Panc1 (cell line): ENCODE results near the gene SUPT6H. TPM values are rescaled to one million over a fixed set of nuclear protein-coding genes. Genes with fewer than 3 reads are reported as not detected.
A peak's percentile ranks its signal among the peaks of the same experiment; 100 is the strongest.

Source experiments
- ATAC-seq: fragments of 200-7000 bp; cut with Tn5 transposase; 2 replicates; pipeline ENCODE4 v1.9.1; 2020; ENCODE audit warnings: mild to moderate bottlenecking, moderate library complexity
- BruUV-seq: library from RNA; stranded (reverse); fragments of 400-500 nt; replicated peaks from 2 replicates; lab custom pipeline; 2021; lab: Mats Ljungman, UMichigan
- CTCF ChIA-PET: fragments of 300-600 bp; sonication (Branson Sonifier 250); formaldehyde crosslinking; loops from one replicate; lab custom pipeline; 2022; ENCODE audit warnings: antibody characterized with exemption; lab: Charles Lee
- POLR2A ChIA-PET: fragments of 300-600 bp; sonication (Branson Sonifier 250); formaldehyde crosslinking; loops from one replicate; lab custom pipeline; 2022; ENCODE audit warnings: antibody characterized with exemption; lab: Charles Lee
- DNase-seq: peaks from one replicate; pipeline ENCODE4 v3.0.0-alpha.2; 2010; ENCODE audit warnings: low read depth, low spot score
- H3K27ac ChIP-seq: 2 replicates; pipeline ENCODE4 v1.5.1; 2011; ENCODE audit warnings: mild to moderate bottlenecking, low read length, inconsistent platforms
- H3K27me3 ChIP-seq: fragments of 200-500 bp; sonication (Bioruptor generic); 2 replicates; pipeline ENCODE4 v1.6.0; 2014; ENCODE audit warnings: low read length, inconsistent platforms; ENCODE audit not compliant: control insufficient read depth, insufficient read depth
- H3K36me3 ChIP-seq: fragments of 200-500 bp; sonication (Bioruptor generic); 2 replicates; pipeline ENCODE4 v1.5.1; 2014; ENCODE audit warnings: inconsistent platforms, mild to moderate bottlenecking, low read length, moderate library complexity; ENCODE audit not compliant: control insufficient read depth, insufficient read depth
- H3K4me1 ChIP-seq: 2 replicates; pipeline ENCODE4 v1.5.1; 2011; ENCODE audit warnings: inconsistent platforms, mild to moderate bottlenecking, low read length, moderate library complexity; ENCODE audit not compliant: control insufficient read depth, insufficient read depth
- H3K4me3 ChIP-seq, 2 experiments: 2 replicates each; pipeline ENCODE4 v1.5.1; 2011 to 2012; ENCODE audit warnings: low read depth in 2 of 2, low read length in 2 of 2, mild to moderate bottlenecking in 2 of 2, inconsistent platforms in 1 of 2, moderate library complexity in 1 of 2
- H3K9me3 ChIP-seq: fragments of 200-500 bp; sonication (Bioruptor generic); 2 replicates; pipeline ENCODE4 v1.5.1; 2014; ENCODE audit warnings: low read depth, mild to moderate bottlenecking, inconsistent platforms, low read length, moderate library complexity; ENCODE audit not compliant: control insufficient read depth, insufficient read depth
- POLR2AphosphoS5 ChIP-seq: IDR thresholded peaks from 2 replicates; pipeline ENCODE4 v1.6.1; 2012; ENCODE audit warnings: mild to moderate bottlenecking, low read depth, low read length, moderate library complexity
- SIN3A ChIP-seq: IDR thresholded peaks from 2 replicates; pipeline ENCODE4 v1.6.1; 2012; ENCODE audit warnings: low read depth, mild to moderate bottlenecking, low read length, moderate library complexity, borderline replicate concordance; ENCODE audit not compliant: insufficient read depth
- TCF7L2 ChIP-seq: IDR thresholded peaks from 2 replicates; pipeline ENCODE4 v1.6.1; 2011; ENCODE audit warnings: mild to moderate bottlenecking, low read depth, low read length, inconsistent platforms
- in situ Hi-C: cut with HindIII; loops from 2 replicates; pipeline ENCODE4 v1.10.0; 2016; ENCODE audit warnings: low sequenced_read_pairs, low pct_unique_long_range_greater_than_20kb
- intact Hi-C: fragments of 100-400 bp; cut with micrococcal nuclease; formaldehyde crosslinking; loops from one replicate; pipeline ENCODE4 v1.10.0; 2022; ENCODE audit not compliant: unreplicated experiment
- total RNA-seq: library from RNA; stranded (reverse); gene quantifications from one replicate; pipeline ENCODE4 v1.2.1, GENCODE V29; 2021; ENCODE audit not compliant: unreplicated experiment
- TF ChIP-seq, protein P1 (sequence below), 2 experiments: IDR thresholded peaks; 2 replicates each; pipeline ENCODE4 v1.6.1; 2011 to 2012; ENCODE audit warnings: low read depth in 2 of 2, control low read depth in 1 of 2, low read length in 1 of 2, mild to moderate bottlenecking in 1 of 2, moderate library complexity in 1 of 2; ENCODE audit not compliant: insufficient read depth in 1 of 2
- TF ChIP-seq, protein P2 (sequence below): fragments of 450-650 bp; IDR thresholded peaks from 2 replicates; pipeline ENCODE4 v1.5.1; 2017; ENCODE audit warnings: mild to moderate bottlenecking

Gene SUPT6H
- total RNA-seq, 1 experiment from 2014 or later, result 108 TPM

DNA sequence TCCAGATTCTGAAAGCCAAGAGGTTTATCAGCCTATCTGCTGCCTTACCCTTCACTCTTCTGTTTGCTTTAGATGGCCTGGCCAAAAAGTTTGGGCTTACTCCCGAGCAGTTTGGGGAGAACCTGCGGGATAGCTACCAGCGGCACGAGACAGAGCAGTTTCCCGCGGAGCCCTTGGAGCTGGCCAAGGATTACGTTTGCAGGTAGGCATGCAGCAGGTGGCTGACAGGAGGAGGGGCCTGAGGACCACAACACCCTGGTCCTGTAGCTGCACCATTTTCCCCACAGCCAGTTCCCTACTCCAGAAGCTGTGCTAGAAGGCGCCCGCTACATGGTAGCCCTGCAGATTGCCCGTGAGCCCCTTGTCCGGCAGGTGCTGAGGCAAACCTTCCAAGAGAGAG lies 20.6 kb downstream of the SUPT6H start:
- H3K36me3 ChIP-seq, result peaks cover 41% of the 10 kb centered on the region

DNA sequence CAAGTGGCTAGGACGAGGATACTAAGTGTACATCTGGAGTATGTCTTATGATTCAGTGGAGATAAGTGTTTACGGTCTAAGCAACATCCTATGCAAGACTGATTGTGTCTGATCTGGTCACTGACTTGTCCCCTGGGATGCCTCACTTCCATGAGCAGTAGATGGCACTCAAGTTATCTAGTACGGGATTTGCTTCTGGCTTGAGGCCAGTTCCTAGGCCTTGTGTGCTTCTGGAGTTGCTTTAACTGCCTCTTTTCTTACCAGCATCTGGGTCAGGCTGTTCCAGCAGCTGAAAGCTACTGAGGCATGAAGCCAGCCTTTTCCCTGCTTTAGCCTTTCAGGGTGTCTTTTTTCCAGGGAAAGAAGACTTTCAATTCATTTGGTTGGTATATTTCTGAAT lies 23.0 kb downstream of the SUPT6H start:
- BruUV-seq, result no TSS peak
- H3K4me3 ChIP-seq, result no peak overlapping the region
- H3K27ac ChIP-seq, result no peak overlapping the region
- POLR2A ChIA-PET, result no interaction called here
- H3K4me1 ChIP-seq, result no peaks in the 10 kb centered on the region
- peaks cover 54% of the 10 kb centered on the region for H3K36me3 ChIP-seq
- TF ChIP-seq, protein P1, sequence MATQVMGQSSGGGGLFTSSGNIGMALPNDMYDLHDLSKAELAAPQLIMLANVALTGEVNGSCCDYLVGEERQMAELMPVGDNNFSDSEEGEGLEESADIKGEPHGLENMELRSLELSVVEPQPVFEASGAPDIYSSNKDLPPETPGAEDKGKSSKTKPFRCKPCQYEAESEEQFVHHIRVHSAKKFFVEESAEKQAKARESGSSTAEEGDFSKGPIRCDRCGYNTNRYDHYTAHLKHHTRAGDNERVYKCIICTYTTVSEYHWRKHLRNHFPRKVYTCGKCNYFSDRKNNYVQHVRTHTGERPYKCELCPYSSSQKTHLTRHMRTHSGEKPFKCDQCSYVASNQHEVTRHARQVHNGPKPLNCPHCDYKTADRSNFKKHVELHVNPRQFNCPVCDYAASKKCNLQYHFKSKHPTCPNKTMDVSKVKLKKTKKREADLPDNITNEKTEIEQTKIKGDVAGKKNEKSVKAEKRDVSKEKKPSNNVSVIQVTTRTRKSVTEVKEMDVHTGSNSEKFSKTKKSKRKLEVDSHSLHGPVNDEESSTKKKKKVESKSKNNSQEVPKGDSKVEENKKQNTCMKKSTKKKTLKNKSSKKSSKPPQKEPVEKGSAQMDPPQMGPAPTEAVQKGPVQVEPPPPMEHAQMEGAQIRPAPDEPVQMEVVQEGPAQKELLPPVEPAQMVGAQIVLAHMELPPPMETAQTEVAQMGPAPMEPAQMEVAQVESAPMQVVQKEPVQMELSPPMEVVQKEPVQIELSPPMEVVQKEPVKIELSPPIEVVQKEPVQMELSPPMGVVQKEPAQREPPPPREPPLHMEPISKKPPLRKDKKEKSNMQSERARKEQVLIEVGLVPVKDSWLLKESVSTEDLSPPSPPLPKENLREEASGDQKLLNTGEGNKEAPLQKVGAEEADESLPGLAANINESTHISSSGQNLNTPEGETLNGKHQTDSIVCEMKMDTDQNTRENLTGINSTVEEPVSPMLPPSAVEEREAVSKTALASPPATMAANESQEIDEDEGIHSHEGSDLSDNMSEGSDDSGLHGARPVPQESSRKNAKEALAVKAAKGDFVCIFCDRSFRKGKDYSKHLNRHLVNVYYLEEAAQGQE (IDR thresholded peaks at IDR 0.05; ENCODE audit: insufficient read depth in 1 of 2, low read depth in 2 of 2, low read length in 1 of 2), result no peak
- TF ChIP-seq SIN3A, result no peak
- TF ChIP-seq, protein P2, sequence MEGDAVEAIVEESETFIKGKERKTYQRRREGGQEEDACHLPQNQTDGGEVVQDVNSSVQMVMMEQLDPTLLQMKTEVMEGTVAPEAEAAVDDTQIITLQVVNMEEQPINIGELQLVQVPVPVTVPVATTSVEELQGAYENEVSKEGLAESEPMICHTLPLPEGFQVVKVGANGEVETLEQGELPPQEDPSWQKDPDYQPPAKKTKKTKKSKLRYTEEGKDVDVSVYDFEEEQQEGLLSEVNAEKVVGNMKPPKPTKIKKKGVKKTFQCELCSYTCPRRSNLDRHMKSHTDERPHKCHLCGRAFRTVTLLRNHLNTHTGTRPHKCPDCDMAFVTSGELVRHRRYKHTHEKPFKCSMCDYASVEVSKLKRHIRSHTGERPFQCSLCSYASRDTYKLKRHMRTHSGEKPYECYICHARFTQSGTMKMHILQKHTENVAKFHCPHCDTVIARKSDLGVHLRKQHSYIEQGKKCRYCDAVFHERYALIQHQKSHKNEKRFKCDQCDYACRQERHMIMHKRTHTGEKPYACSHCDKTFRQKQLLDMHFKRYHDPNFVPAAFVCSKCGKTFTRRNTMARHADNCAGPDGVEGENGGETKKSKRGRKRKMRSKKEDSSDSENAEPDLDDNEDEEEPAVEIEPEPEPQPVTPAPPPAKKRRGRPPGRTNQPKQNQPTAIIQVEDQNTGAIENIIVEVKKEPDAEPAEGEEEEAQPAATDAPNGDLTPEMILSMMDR, result no peak
- TF ChIP-seq TCF7L2, result no peak
- no peak for TF ChIP-seq POLR2AphosphoS5
- CTCF ChIA-PET, result no interaction called here
- in situ Hi-C loops, result no loop called here
- intact Hi-C loops, result no loop called here
- no peaks in the 10 kb centered on the region for H3K27me3 ChIP-seq
- peak; percentile 36; the same call in 1 of the 2 replicates for ATAC-seq
- H3K9me3 ChIP-seq, result no peaks in the 10 kb centered on the region
- no peak for DNase-seq

More for the DNA sequence above, 20.6 kb downstream of the SUPT6H start:
- CTCF ChIA-PET, result no interaction called here
- no peak for DNase-seq
- no peak for TF ChIP-seq POLR2AphosphoS5
- TF ChIP-seq, protein P2, result no peak
- TF ChIP-seq, protein P1 (IDR thresholded peaks at IDR 0.05; ENCODE audit: insufficient read depth in 1 of 2, low read depth in 2 of 2, low read length in 1 of 2), result no peak
- no peak for TF ChIP-seq SIN3A
- TF ChIP-seq TCF7L2, result no peak
- H3K4me3 ChIP-seq, result no peak overlapping the region
- no TSS peak for BruUV-seq
- intact Hi-C loops, result no loop called here
- POLR2A ChIA-PET, result interaction anchor here (0.8 kb wide), 1 partner anchor 29 kb away, joined by 5 read pairs; the partner anchor contains the start of gene PROCA1
- H3K4me1 ChIP-seq, result no peaks in the 10 kb centered on the region
- no peaks in the 10 kb centered on the region for H3K27me3 ChIP-seq
- in situ Hi-C loops, result no loop called here
- no peak for ATAC-seq
- H3K27ac ChIP-seq, result no peak overlapping the region
- no peaks in the 10 kb centered on the region for H3K9me3 ChIP-seq
